Liver (tissue), 9 donors: ENCODE results near the gene MYLIP. TPM values are rescaled to one million over a fixed set of nuclear protein-coding genes. Genes with fewer than 3 reads are reported as not detected.

Source experiments
- DNase-seq: peaks from one replicate; pipeline ENCODE4 v3.0.0-alpha.2; 2017; ENCODE audit warnings: low spot score
- H3K27ac ChIP-seq, 2 donors: one replicate each; pipeline ENCODE4 v1.7.0; 2013; ENCODE audit warnings: inconsistent platforms in 2 of 2, low read length in 2 of 2, control low read depth in 1 of 2, low read depth in 1 of 2, mild to moderate bottlenecking in 1 of 2
- H3K27me3 ChIP-seq, 4 donors: one replicate each; pipeline versions ENCODE4 v1.6.1 to v1.7.0; 2013; ENCODE audit warnings: low read length in 3 of 4, inconsistent platforms in 1 of 4, mild to moderate bottlenecking in 1 of 4, moderate library complexity in 1 of 4; ENCODE audit not compliant: control insufficient read depth in 4 of 4, insufficient read depth in 4 of 4
- H3K36me3 ChIP-seq, 4 donors: one replicate each; pipeline versions ENCODE4 v1.6.1 to v1.7.0; 2013; ENCODE audit warnings: low read length in 3 of 4, mild to moderate bottlenecking in 3 of 4, low read depth in 1 of 4, moderate library complexity in 1 of 4; ENCODE audit not compliant: control insufficient read depth in 4 of 4, insufficient read depth in 3 of 4
- H3K4me1 ChIP-seq, 4 donors: one replicate each; pipeline versions ENCODE4 v1.6.1 to v1.7.0; 2013; ENCODE audit warnings: low read length in 3 of 4, mild to moderate bottlenecking in 3 of 4, moderate library complexity in 1 of 4; ENCODE audit not compliant: control insufficient read depth in 4 of 4, insufficient read depth in 4 of 4
- H3K4me3 ChIP-seq, 3 donors: one replicate each; pipeline versions ENCODE4 v1.6.1 to v1.7.0; 2013; ENCODE audit warnings: low read length in 3 of 3, control low read depth in 1 of 3, low read depth in 1 of 3, mild to moderate bottlenecking in 1 of 3
- H3K9ac ChIP-seq, 2 donors: one replicate each; pipeline ENCODE4 v1.7.0; 2013; ENCODE audit warnings: low read length in 2 of 2, mild to moderate bottlenecking in 2 of 2, moderate library complexity in 2 of 2, control low read depth in 1 of 2, low read depth in 1 of 2
- H3K9me3 ChIP-seq, 4 donors: one replicate each; pipeline versions ENCODE4 v1.6.1 to v1.7.0; 2013; ENCODE audit warnings: low read length in 3 of 4; ENCODE audit not compliant: control insufficient read depth in 4 of 4
- EGR1 ChIP-seq, 2 donors: IDR thresholded peaks; 2 replicates each; pipeline ENCODE4 v1.6.1; 2016 to 2018; ENCODE audit warnings: antibody characterized with exemption in 2 of 2, low read depth in 2 of 2
- FOXA1 ChIP-seq: IDR thresholded peaks from 2 replicates; pipeline ENCODE4 v1.6.1; 2016; ENCODE audit warnings: antibody characterized with exemption
- FOXA2 ChIP-seq: IDR thresholded peaks from 2 replicates; pipeline ENCODE4 v1.6.1; 2016; ENCODE audit warnings: antibody characterized with exemption
- GABPA ChIP-seq, 2 donors: IDR thresholded peaks in 1 of 2; conservative IDR thresholded peaks in 1 of 2; 2 replicates each; pipeline ENCODE4 v1.6.1; 2016; ENCODE audit warnings: antibody characterized with exemption in 2 of 2, mild to moderate bottlenecking in 1 of 2, moderate library complexity in 1 of 2
- HNF4G ChIP-seq: IDR thresholded peaks from 2 replicates; pipeline ENCODE4 v1.6.1; 2016; ENCODE audit warnings: antibody characterized with exemption
- JUND ChIP-seq, 2 donors: IDR thresholded peaks; 2 replicates each; pipeline ENCODE4 v1.6.1; 2016; ENCODE audit warnings: antibody characterized with exemption in 2 of 2
- NR2F2 ChIP-seq: IDR thresholded peaks from 2 replicates; pipeline ENCODE4 v1.6.1; 2016; ENCODE audit warnings: antibody characterized with exemption
- RAD21 ChIP-seq, 2 donors: IDR thresholded peaks; 2 replicates each; pipeline ENCODE4 v1.6.1; 2016; ENCODE audit warnings: antibody characterized with exemption in 2 of 2, mild to moderate bottlenecking in 2 of 2
- RXRA ChIP-seq, 2 donors: IDR thresholded peaks; 2 replicates each; pipeline ENCODE4 v1.6.1; 2017 to 2018; ENCODE audit warnings: antibody characterized with exemption in 2 of 2, mild to moderate bottlenecking in 1 of 2
- SP1 ChIP-seq: IDR thresholded peaks from 2 replicates; pipeline ENCODE4 v1.6.1; 2018; ENCODE audit warnings: antibody characterized with exemption, mild to moderate bottlenecking
- YY1 ChIP-seq: IDR thresholded peaks from 2 replicates; pipeline ENCODE4 v1.6.1; 2016; ENCODE audit warnings: antibody characterized with exemption, mild to moderate bottlenecking
- WGBS: extraction: QIAGEN DNeasy Blood & Tissue Kit; methylation state at CpG from one replicate; pipeline ENCODE4 v1.1.7; 2013; 5-methylcytosine and 5-hydroxymethylcytosine counted together
- polyA plus RNA-seq, 2 donors: library from polyadenylated mRNA; stranded (reverse) in 1 of 2; unstranded in 1 of 2; fragments of 200-250 nt in 1 of 2; fragments of >200 nt in 1 of 2; fragmentation: Nextera tagmentation in 1 of 2; extraction: Ambion mirVana in 1 of 2; gene quantifications; one replicate each; pipeline versions ENCODE4 v1.2.1 to v1.2.3, GENCODE V29; 2013 to 2015
- total RNA-seq, 2 donors: library from RNA; depleted of rRNA; stranded (reverse); fragments of >200 nt; gene quantifications; one replicate each; pipeline ENCODE4 v1.2.3, GENCODE V29; 2014
- TF ChIP-seq, protein P1 (sequence below): IDR thresholded peaks from 2 replicates; pipeline ENCODE4 v1.6.1; 2016; ENCODE audit warnings: antibody characterized with exemption, mild to moderate bottlenecking
- TF ChIP-seq, protein P2 (sequence below): fragments of 150-350 bp; IDR thresholded peaks from 2 replicates; pipeline ENCODE4 v1.5.1; 2017; ENCODE audit warnings: improper control_type of control experiment, low read depth, low read length; ENCODE audit not compliant: missing input control
- TF ChIP-seq, protein P3 (sequence below): IDR thresholded peaks from 2 replicates; pipeline ENCODE4 v1.6.1; 2016; ENCODE audit warnings: antibody characterized with exemption
- TF ChIP-seq, protein P4 (sequence below): IDR thresholded peaks from 2 replicates; pipeline ENCODE4 v1.6.1; 2016; ENCODE audit warnings: antibody characterized with exemption
- TF ChIP-seq, protein P5 (sequence below): IDR thresholded peaks from 2 replicates; pipeline ENCODE4 v1.6.1; 2016; ENCODE audit warnings: antibody characterized with exemption
- donor health status: healthy.
- donor health status: healthy.
- donor health status: healthy.
- donor health status: healthy.
- donor health status: healthy.

MYLIP gene
- total and polyA plus RNA-seq, 4 donors: 2.7 to 29.4 (median 4.4) TPM

DNA sequence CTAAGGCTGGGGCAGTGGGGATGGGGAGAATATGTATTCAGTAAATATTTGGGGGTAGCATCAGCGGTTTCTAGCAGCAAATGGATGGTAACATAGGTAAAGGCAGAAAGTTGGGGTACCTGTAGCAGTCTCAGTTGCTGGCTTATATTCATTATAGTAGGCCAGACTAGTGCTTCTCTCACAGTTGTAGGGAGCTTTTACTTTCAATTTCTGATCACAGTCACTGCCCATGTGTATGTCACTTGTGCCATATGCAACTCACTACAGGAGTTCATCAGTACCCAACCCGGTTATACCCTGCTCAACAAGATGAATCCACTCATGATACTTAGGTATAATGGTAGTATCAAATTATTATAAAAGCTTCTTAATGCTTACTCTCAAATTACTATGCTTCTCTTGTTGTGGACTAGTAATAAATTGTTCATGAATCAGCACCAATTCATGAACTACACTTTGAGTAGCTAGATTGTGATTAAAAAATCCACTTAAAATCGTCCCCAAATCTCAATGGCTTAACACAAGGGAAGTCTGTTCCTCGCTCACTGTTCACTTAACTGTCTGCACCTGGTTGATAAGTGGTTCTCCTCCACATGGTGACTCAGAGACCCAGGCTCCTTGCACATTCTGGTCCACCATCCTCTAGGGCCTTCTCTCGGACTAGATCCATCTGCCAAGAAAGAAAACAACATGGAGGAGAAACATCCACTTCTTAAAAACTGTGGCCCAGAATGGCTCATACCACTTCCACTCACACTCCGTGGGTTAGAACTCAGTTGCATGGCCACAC lies 31.3 kb upstream of the MYLIP start:
- no peaks in the 10 kb centered on the region for H3K4me1 ChIP-seq
- WGBS: 86% methylated on average over 6 of the region's 6 CpGs
- TF ChIP-seq, protein P1, sequence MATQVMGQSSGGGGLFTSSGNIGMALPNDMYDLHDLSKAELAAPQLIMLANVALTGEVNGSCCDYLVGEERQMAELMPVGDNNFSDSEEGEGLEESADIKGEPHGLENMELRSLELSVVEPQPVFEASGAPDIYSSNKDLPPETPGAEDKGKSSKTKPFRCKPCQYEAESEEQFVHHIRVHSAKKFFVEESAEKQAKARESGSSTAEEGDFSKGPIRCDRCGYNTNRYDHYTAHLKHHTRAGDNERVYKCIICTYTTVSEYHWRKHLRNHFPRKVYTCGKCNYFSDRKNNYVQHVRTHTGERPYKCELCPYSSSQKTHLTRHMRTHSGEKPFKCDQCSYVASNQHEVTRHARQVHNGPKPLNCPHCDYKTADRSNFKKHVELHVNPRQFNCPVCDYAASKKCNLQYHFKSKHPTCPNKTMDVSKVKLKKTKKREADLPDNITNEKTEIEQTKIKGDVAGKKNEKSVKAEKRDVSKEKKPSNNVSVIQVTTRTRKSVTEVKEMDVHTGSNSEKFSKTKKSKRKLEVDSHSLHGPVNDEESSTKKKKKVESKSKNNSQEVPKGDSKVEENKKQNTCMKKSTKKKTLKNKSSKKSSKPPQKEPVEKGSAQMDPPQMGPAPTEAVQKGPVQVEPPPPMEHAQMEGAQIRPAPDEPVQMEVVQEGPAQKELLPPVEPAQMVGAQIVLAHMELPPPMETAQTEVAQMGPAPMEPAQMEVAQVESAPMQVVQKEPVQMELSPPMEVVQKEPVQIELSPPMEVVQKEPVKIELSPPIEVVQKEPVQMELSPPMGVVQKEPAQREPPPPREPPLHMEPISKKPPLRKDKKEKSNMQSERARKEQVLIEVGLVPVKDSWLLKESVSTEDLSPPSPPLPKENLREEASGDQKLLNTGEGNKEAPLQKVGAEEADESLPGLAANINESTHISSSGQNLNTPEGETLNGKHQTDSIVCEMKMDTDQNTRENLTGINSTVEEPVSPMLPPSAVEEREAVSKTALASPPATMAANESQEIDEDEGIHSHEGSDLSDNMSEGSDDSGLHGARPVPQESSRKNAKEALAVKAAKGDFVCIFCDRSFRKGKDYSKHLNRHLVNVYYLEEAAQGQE: no peak
- no peak for TF ChIP-seq FOXA1
- TF ChIP-seq, protein P2, sequence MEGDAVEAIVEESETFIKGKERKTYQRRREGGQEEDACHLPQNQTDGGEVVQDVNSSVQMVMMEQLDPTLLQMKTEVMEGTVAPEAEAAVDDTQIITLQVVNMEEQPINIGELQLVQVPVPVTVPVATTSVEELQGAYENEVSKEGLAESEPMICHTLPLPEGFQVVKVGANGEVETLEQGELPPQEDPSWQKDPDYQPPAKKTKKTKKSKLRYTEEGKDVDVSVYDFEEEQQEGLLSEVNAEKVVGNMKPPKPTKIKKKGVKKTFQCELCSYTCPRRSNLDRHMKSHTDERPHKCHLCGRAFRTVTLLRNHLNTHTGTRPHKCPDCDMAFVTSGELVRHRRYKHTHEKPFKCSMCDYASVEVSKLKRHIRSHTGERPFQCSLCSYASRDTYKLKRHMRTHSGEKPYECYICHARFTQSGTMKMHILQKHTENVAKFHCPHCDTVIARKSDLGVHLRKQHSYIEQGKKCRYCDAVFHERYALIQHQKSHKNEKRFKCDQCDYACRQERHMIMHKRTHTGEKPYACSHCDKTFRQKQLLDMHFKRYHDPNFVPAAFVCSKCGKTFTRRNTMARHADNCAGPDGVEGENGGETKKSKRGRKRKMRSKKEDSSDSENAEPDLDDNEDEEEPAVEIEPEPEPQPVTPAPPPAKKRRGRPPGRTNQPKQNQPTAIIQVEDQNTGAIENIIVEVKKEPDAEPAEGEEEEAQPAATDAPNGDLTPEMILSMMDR: no peak
- TF ChIP-seq RXRA (IDR thresholded peaks at IDR 0.05): no peak
- TF ChIP-seq JUND (IDR thresholded peaks at IDR 0.05): no peak
- TF ChIP-seq, protein P3, sequence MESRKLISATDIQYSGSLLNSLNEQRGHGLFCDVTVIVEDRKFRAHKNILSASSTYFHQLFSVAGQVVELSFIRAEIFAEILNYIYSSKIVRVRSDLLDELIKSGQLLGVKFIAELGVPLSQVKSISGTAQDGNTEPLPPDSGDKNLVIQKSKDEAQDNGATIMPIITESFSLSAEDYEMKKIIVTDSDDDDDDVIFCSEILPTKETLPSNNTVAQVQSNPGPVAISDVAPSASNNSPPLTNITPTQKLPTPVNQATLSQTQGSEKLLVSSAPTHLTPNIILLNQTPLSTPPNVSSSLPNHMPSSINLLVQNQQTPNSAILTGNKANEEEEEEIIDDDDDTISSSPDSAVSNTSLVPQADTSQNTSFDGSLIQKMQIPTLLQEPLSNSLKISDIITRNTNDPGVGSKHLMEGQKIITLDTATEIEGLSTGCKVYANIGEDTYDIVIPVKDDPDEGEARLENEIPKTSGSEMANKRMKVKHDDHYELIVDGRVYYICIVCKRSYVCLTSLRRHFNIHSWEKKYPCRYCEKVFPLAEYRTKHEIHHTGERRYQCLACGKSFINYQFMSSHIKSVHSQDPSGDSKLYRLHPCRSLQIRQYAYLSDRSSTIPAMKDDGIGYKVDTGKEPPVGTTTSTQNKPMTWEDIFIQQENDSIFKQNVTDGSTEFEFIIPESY: no peak
- TF ChIP-seq, protein P4, sequence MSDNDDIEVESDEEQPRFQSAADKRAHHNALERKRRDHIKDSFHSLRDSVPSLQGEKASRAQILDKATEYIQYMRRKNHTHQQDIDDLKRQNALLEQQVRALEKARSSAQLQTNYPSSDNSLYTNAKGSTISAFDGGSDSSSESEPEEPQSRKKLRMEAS: no peak
- no peak for TF ChIP-seq FOXA2
- TF ChIP-seq NR2F2: no peak
- TF ChIP-seq EGR1 (IDR thresholded peaks at IDR 0.05; ENCODE audit: low read depth in 2 of 2): no peak
- TF ChIP-seq RAD21 (IDR thresholded peaks at IDR 0.05): no peak
- TF ChIP-seq SP1: no peak
- no peak for TF ChIP-seq GABPA (IDR thresholded peaks at IDR 0.05 in 1 of 2, conservative IDR thresholded peaks at IDR 0.05 in 1 of 2)
- no peak for TF ChIP-seq YY1
- TF ChIP-seq, protein P5, sequence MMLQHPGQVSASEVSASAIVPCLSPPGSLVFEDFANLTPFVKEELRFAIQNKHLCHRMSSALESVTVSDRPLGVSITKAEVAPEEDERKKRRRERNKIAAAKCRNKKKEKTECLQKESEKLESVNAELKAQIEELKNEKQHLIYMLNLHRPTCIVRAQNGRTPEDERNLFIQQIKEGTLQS: no peak
- TF ChIP-seq HNF4G: no peak
- peaks cover 0 to 3% (median 0%) of the 10 kb centered on the region in 4 donors for H3K9me3 ChIP-seq
- DNase-seq: no peak
- H3K4me3 ChIP-seq: no peak overlapping the region
- no peaks in the 10 kb centered on the region for H3K36me3 ChIP-seq
- H3K27ac ChIP-seq: no peak overlapping the region
- H3K27me3 ChIP-seq: no peaks in the 10 kb centered on the region
- H3K9ac ChIP-seq: no peak overlapping the region
